Peyer's patch (tissue), 4 donors: Measurements from ENCODE around the gene OR10H4. TPM values are rescaled to one million over a fixed set of nuclear protein-coding genes. Genes with fewer than 3 reads are reported as not detected.

ENCODE experiments used
- DNase-seq, 3 donors: peaks; one replicate each; pipeline ENCODE4 v3.0.0-alpha.2; 2017 to 2019
- H3K27ac ChIP-seq, 4 donors: fragments of 200-600 bp; sonication (generic); one replicate each; pipeline ENCODE4 v1.5.1; 2016 to 2019
- H3K27me3 ChIP-seq, 2 donors: fragments of 200-600 bp; sonication (generic); one replicate each; pipeline ENCODE4 v1.5.1; 2019
- H3K36me3 ChIP-seq, 3 donors: fragments of 200-600 bp; sonication (generic); one replicate each; pipeline ENCODE4 v1.5.1; 2016 to 2019
- H3K4me1 ChIP-seq, 4 donors: fragments of 200-600 bp; sonication (generic); one replicate each; pipeline ENCODE4 v1.5.1; 2016 to 2019
- H3K4me3 ChIP-seq, 4 donors: fragments of 200-600 bp; sonication (generic); 1 replicate in 3 of 4; 2 replicates in 1 of 4; pipeline ENCODE4 v1.5.1; 2016 to 2019; ENCODE audit warnings: mild to moderate bottlenecking in 1 of 4
- H3K9me3 ChIP-seq, 4 donors: fragments of 200-600 bp; sonication (generic); one replicate each; pipeline ENCODE4 v1.5.1; 2016 to 2019; ENCODE audit warnings: mild to moderate bottlenecking in 1 of 4
- CTCF ChIP-seq, 6 experiments: fragments of 450-650 bp in 4 of 6; fragments of 200-600 bp in 2 of 6; sonication (generic) in 1 of 6; IDR thresholded peaks; one replicate each; pipeline ENCODE4 v1.5.1; 2017 to 2019; ENCODE audit warnings: antibody characterized with exemption in 6 of 6, mild to moderate bottlenecking in 3 of 6, moderate library complexity in 1 of 6
- POLR2A ChIP-seq, 2 donors: fragments of 450-650 bp; IDR thresholded peaks; one replicate each; pipeline ENCODE4 v1.5.1; 2017; ENCODE audit warnings: antibody characterized with exemption in 2 of 2, mild to moderate bottlenecking in 2 of 2, moderate library complexity in 2 of 2
- total RNA-seq, 4 donors: library from RNA; depleted of rRNA; stranded (reverse); fragments of >200 nt; gene quantifications; one replicate each; pipeline ENCODE4 v1.1.0, GENCODE V29; 2016

OR10H4 gene
- total RNA-seq, 4 donors from 2014 or later: not detected

- H3K4me1 ChIP-seq: no peaks in the 10 kb centered on the region
- no peaks in the 10 kb centered on the region for H3K27me3 ChIP-seq
- TF ChIP-seq POLR2A (IDR thresholded peaks at IDR 0.05): no peak
- TF ChIP-seq CTCF (IDR thresholded peaks at IDR 0.05): no peak
- H3K4me3 ChIP-seq: no peak overlapping the region
- peak in 1 of 3 donors; percentile 45 for DNase-seq
- peaks cover 0 to 7% (median 1%) of the 10 kb centered on the region in 4 donors for H3K9me3 ChIP-seq
- peaks cover 0 to 9% (median 0%) of the 10 kb centered on the region in 3 donors for H3K36me3 ChIP-seq
- no peak overlapping the region for H3K27ac ChIP-seq
Measured at GRCh38 chr19:15911599-15912235, 37.1 kb upstream of the OR10H4 start.

- no peak for TF ChIP-seq CTCF (IDR thresholded peaks at IDR 0.05)
- no peak for TF ChIP-seq POLR2A (IDR thresholded peaks at IDR 0.05)
- Histone ChIP-seq H3K4me3 (no peak overlapping the region), H3K27ac (no peak overlapping the region), H3K4me1 (no peaks in the 10 kb centered on the region), H3K27me3 (no peaks in the 10 kb centered on the region), H3K9me3 (peaks cover 0 to 7% (median 1%) of the 10 kb centered on the region in 4 donors), H3K36me3 (peaks cover 0 to 13% (median 0%) of the 10 kb centered on the region in 3 donors)
- DNase-seq: no peak
Measured at GRCh38 chr19:15913384-15913783, 35.4 kb upstream of the OR10H4 start.

- DNase-seq: no peak
- TF ChIP-seq CTCF (IDR thresholded peaks at IDR 0.05) (no peak), POLR2A (IDR thresholded peaks at IDR 0.05) (no peak)
- Histone ChIP-seq H3K27ac (no peak overlapping the region), H3K36me3 (peaks cover 0 to 17% (median 0%) of the 10 kb centered on the region in 3 donors), H3K4me3 (no peak overlapping the region), H3K9me3 (peaks cover 0 to 7% (median 1%) of the 10 kb centered on the region in 4 donors), H3K27me3 (no peaks in the 10 kb centered on the region), H3K4me1 (no peaks in the 10 kb centered on the region)
Measured at GRCh38 chr19:15913830-15914229, 35.0 kb upstream of the OR10H4 start.

- H3K27me3 ChIP-seq: no peaks in the 10 kb centered on the region
- H3K9me3 ChIP-seq: peaks cover 0 to 7% (median 1%) of the 10 kb centered on the region in 4 donors
- TF ChIP-seq CTCF (IDR thresholded peaks at IDR 0.05) (no peak), POLR2A (IDR thresholded peaks at IDR 0.05) (no peak)
- no peak overlapping the region for H3K27ac ChIP-seq
- H3K4me1 ChIP-seq: no peaks in the 10 kb centered on the region
- H3K4me3 ChIP-seq: no peak overlapping the region
- peaks cover 0 to 17% (median 0%) of the 10 kb centered on the region in 3 donors for H3K36me3 ChIP-seq
- DNase-seq: no peak
Measured at GRCh38 chr19:15915109-15915508, 33.7 kb upstream of the OR10H4 start.

GRCh38 chr19:15919243-15919642 is 29.6 kb upstream of the OR10H4 start:
- TF ChIP-seq CTCF (IDR thresholded peaks at IDR 0.05) (no peak), POLR2A (IDR thresholded peaks at IDR 0.05) (no peak)
- Histone ChIP-seq H3K36me3 (peaks cover 0 to 27% (median 0%) of the 10 kb centered on the region in 3 donors), H3K27me3 (no peaks in the 10 kb centered on the region), H3K9me3 (peaks cover 0 to 7% (median 1%) of the 10 kb centered on the region in 4 donors), H3K4me1 (no peaks in the 10 kb centered on the region), H3K4me3 (no peak overlapping the region), H3K27ac (no peak overlapping the region)
- DNase-seq: no peak
